Hepatocyte (in vitro differentiated cells): Measurements from ENCODE around the gene RCCD1. TPM values are rescaled to one million over a fixed set of nuclear protein-coding genes. Genes with fewer than 3 reads are reported as not detected.

Experiments
- DNase-seq: peaks from one replicate; pipeline ENCODE4 v3.0.0-alpha.2; 2016; ENCODE audit warnings: low spot score
- H2AFZ ChIP-seq: fragments of 200-600 bp; sonication (generic); 2 replicates; pipeline ENCODE4 v1.6.0; 2016; ENCODE audit warnings: antibody characterized with exemption, mild to moderate bottlenecking
- H3K27ac ChIP-seq: fragments of 200-600 bp; sonication (generic); 2 replicates; pipeline ENCODE4 v1.5.1; 2016; ENCODE audit warnings: mild to moderate bottlenecking
- H3K27me3 ChIP-seq: fragments of 200-600 bp; sonication (generic); 2 replicates; pipeline ENCODE4 v1.6.1; 2016
- H3K36me3 ChIP-seq: fragments of 200-600 bp; sonication (generic); replicated peaks from 2 replicates; pipeline ENCODE4 v1.5.1; 2016; ENCODE audit warnings: low read depth; ENCODE audit not compliant: insufficient read depth
- H3K4me1 ChIP-seq: fragments of 200-600 bp; sonication (generic); 2 replicates; pipeline ENCODE4 v1.5.1; 2016; ENCODE audit warnings: mild to moderate bottlenecking, moderate library complexity; ENCODE audit not compliant: insufficient read depth
- H3K4me2 ChIP-seq: fragments of 200-600 bp; sonication (generic); 2 replicates; pipeline ENCODE4 v1.6.0; 2016
- H3K4me3 ChIP-seq: fragments of 200-600 bp; sonication (generic); 2 replicates; pipeline ENCODE4 v1.5.1; 2016; ENCODE audit warnings: mild to moderate bottlenecking
- H3K79me2 ChIP-seq: fragments of 200-600 bp; sonication (generic); 2 replicates; pipeline ENCODE4 v1.6.0; 2017; ENCODE audit warnings: mild to moderate bottlenecking
- H3K9me2 ChIP-seq: fragments of 200-600 bp; sonication (generic); replicated peaks from 2 replicates; pipeline ENCODE4 v1.6.0; 2017; ENCODE audit warnings: mild to moderate bottlenecking; ENCODE audit not compliant: insufficient read depth
- H3K9me3 ChIP-seq: fragments of 200-600 bp; sonication (generic); 2 replicates; pipeline ENCODE4 v1.5.1; 2016; ENCODE audit warnings: low read depth, mild to moderate bottlenecking
- H4K20me1 ChIP-seq: fragments of 200-600 bp; sonication (generic); 2 replicates; pipeline ENCODE4 v1.6.0; 2016; ENCODE audit warnings: mild to moderate bottlenecking; ENCODE audit not compliant: insufficient read depth, poor library complexity, severe bottlenecking
- EZH2 ChIP-seq: fragments of 200-600 bp; sonication (generic); IDR thresholded peaks from 2 replicates; pipeline ENCODE4 v1.6.1; 2016; ENCODE audit warnings: antibody characterized with exemption, mild to moderate bottlenecking, borderline replicate concordance
- EZH2phosphoT487 ChIP-seq: fragments of 200-600 bp; sonication (generic); IDR thresholded peaks from one replicate; pipeline ENCODE4 v1.6.1; 2018; ENCODE audit warnings: antibody characterized with exemption, mild to moderate bottlenecking, low read depth, moderate library complexity; ENCODE audit not compliant: unreplicated experiment, severe bottlenecking
- WGBS: methylation state at CpG from one replicate; pipeline ENCODE4 v1.1.6; 2016; ENCODE audit warnings: low lambda C conversion rate; ENCODE audit errors: missing lambda C conversion rate; 5-methylcytosine and 5-hydroxymethylcytosine counted together
- polyA plus RNA-seq: library from polyadenylated mRNA; unstranded; fragments of >200 nt; fragmentation: Nextera tagmentation; extraction: Ambion mirVana; gene quantifications from 2 replicates; pipeline ENCODE4 v1.2.1, GENCODE V29; 2016
- total RNA-seq: library from RNA; depleted of rRNA; stranded (reverse); fragments of >200 nt; gene quantifications from 2 replicates; pipeline ENCODE4 v1.2.3, GENCODE V29; 2014
- TF ChIP-seq, protein P1 (sequence below): fragments of 200-600 bp; sonication (generic); IDR thresholded peaks from 2 replicates; pipeline ENCODE4 v1.5.1; 2016; ENCODE audit warnings: antibody characterized with exemption, mild to moderate bottlenecking; ENCODE audit not compliant: poor library complexity

The RCCD1 gene
- total and polyA plus RNA-seq, 2 experiments from 2014 or later, result 9.5 to 11.2 TPM

GRCh38 chr15:90934256-90934948 is 20.3 kb upstream of the RCCD1 start:
- WGBS, result 2% methylated on average over 19 of the region's 19 CpGs
- DNase-seq, result peak; percentile 92
- H3K4me1 ChIP-seq, result peaks cover 11% of the 10 kb centered on the region

DNA sequence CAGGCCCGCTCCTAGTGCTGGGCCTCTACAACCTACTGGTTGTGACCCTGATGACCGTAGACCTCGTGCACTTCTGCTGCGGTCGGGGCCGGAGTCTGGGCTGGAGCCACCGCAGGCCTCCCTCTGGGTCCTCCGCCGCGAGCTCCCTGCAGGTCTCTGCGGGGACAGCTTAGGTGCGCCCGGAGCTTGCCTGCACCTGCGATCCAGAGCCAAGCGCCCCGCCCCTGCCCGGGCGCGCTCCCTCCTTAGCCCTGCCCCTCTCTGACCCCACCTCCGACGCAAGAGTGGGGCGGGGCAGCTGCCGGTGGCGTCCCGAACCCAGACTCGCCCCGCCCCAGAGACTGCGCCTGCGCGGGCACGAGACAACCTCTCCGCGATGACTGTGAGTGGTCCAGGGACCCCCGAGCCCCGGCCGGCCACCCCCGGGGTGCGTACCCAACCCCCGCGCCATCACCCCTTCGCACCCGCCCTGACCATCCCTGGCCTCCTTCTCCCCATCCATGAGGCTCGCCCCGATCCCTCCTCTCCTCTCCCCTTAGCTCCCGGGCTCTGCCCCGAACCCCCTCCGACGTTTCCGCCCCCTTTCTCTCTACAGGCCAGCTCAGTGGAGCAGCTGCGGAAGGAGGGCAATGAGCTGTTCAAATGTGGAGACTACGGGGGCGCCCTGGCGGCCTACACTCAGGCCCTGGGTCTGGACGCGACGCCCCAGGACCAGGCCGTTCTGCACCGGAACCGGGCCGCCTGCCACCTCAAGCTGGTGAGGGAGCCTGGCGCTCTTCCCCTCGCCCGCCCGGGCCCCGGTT is 19.5 kb upstream of the RCCD1 start, which contains the start of gene UNC45A:
Gene UNC45A (plus strand): TSS at position 337 of the 803 bp plus-strand sequence. CDS start 40 bp downstream, at position 377.
- Histone ChIP-seq H3K4me3 (peak within 1 kb of the TSS; percentile 86), H3K4me2 (peak within 1 kb of the TSS; percentile 100), H3K4me1 (peaks cover 11% of the 10 kb centered on the region), H3K27me3 (no peaks in the 10 kb centered on the region), H4K20me1 (no peaks in the 10 kb centered on the region), H3K27ac (peak within 1 kb of the TSS; percentile 78), H3K9me3 (no peaks in the 10 kb centered on the region), H3K36me3 (no peaks in the 10 kb centered on the region), H2AFZ (peak within 1 kb of the TSS; percentile 92), H3K79me2 (peaks cover 23% of the 10 kb centered on the region), H3K9me2 (no peaks in the 10 kb centered on the region)
- peak; percentile 96 for DNase-seq
- 0% methylated on average over 22 of the region's 65 CpGs for WGBS
- TF ChIP-seq EZH2phosphoT487 (no peak), EZH2 (no peak)
- TF ChIP-seq, protein P1, sequence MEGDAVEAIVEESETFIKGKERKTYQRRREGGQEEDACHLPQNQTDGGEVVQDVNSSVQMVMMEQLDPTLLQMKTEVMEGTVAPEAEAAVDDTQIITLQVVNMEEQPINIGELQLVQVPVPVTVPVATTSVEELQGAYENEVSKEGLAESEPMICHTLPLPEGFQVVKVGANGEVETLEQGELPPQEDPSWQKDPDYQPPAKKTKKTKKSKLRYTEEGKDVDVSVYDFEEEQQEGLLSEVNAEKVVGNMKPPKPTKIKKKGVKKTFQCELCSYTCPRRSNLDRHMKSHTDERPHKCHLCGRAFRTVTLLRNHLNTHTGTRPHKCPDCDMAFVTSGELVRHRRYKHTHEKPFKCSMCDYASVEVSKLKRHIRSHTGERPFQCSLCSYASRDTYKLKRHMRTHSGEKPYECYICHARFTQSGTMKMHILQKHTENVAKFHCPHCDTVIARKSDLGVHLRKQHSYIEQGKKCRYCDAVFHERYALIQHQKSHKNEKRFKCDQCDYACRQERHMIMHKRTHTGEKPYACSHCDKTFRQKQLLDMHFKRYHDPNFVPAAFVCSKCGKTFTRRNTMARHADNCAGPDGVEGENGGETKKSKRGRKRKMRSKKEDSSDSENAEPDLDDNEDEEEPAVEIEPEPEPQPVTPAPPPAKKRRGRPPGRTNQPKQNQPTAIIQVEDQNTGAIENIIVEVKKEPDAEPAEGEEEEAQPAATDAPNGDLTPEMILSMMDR, result no peak

More at GRCh38 chr15:90934256-90934948, 20.3 kb upstream of the RCCD1 start:
- H3K4me3 ChIP-seq, result peak overlapping the region; percentile 86
- no peaks in the 10 kb centered on the region for H3K9me2 ChIP-seq
- no peaks in the 10 kb centered on the region for H3K27me3 ChIP-seq
- H3K36me3 ChIP-seq, result no peaks in the 10 kb centered on the region
- peak overlapping the region; percentile 100 for H3K4me2 ChIP-seq
- peaks cover 23% of the 10 kb centered on the region for H3K79me2 ChIP-seq
- H3K27ac ChIP-seq, result peak overlapping the region; percentile 15
- TF ChIP-seq EZH2phosphoT487, result no peak
- TF ChIP-seq, protein P1, result peak; percentile 88
- H4K20me1 ChIP-seq, result no peaks in the 10 kb centered on the region
- no peaks in the 10 kb centered on the region for H3K9me3 ChIP-seq
- H2AFZ ChIP-seq, result peak overlapping the region; percentile 92

DNA sequence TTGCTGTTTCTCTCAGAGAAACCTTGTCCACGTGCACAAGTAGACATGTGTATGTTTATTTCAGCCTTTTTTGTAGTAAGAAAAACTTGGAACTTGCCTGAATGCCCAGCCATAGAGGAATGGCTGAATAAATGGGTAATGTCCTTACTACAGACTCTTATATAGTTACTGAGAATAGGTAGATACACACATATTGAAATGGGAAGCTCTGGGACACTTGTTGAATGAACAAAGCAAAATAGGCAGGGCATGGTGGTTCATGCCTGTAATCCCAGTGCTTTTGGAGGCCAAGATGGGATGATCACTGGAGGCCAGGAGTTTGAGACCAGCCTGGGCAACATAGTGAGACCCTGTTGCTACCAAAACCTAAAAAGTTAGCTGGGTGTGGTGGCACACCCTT is 17.9 kb upstream of the RCCD1 start:
- no peak for DNase-seq
- 78% methylated on average over 1 of the region's 1 CpG for WGBS
- H3K36me3 ChIP-seq, result no peaks in the 10 kb centered on the region
- no peaks in the 10 kb centered on the region for H4K20me1 ChIP-seq
- TF ChIP-seq EZH2phosphoT487 (no peak), EZH2 (no peak)
- TF ChIP-seq, protein P1, result no peak
- H3K4me1 ChIP-seq, result peaks cover 11% of the 10 kb centered on the region
- H3K9me2 ChIP-seq, result no peaks in the 10 kb centered on the region
- H3K9me3 ChIP-seq, result no peaks in the 10 kb centered on the region
- H3K27me3 ChIP-seq, result no peaks in the 10 kb centered on the region
- no peak overlapping the region for H2AFZ ChIP-seq
- H3K4me3 ChIP-seq, result no peak overlapping the region
- peak overlapping the region; percentile 100 for H3K4me2 ChIP-seq
- H3K79me2 ChIP-seq, result peaks cover 23% of the 10 kb centered on the region
- no peak overlapping the region for H3K27ac ChIP-seq
